Calu3 (cell line): Measurements from ENCODE around the gene CDHR4. TPM values are rescaled to one million over a fixed set of nuclear protein-coding genes. Genes with fewer than 3 reads are reported as not detected.

Experiments used
- BruUV-seq: library from RNA; stranded (reverse); fragments of 400-500 nt; replicated peaks from 2 replicates; lab custom pipeline; 2021; lab: Mats Ljungman, UMichigan
- CTCF ChIA-PET: fragments of 300-600 bp; sonication (Branson Sonifier 250); formaldehyde crosslinking; loops from one replicate; lab custom pipeline; 2022; ENCODE audit warnings: antibody characterized with exemption; lab: Charles Lee
- DNase-seq: peaks from one replicate; pipeline ENCODE4 v3.0.0; 2022
- H3K27ac Mint-ChIP-seq: one replicate; pipeline ENCODE4 v1.8.0; 2022; ENCODE audit warnings: mixed read lengths; ENCODE audit not compliant: unreplicated experiment
- H3K27me3 Mint-ChIP-seq: one replicate; pipeline ENCODE4 v1.8.0; 2022; ENCODE audit warnings: mixed read lengths; ENCODE audit not compliant: unreplicated experiment
- H3K36me3 Mint-ChIP-seq: one replicate; pipeline ENCODE4 v1.8.0; 2022; ENCODE audit warnings: mild to moderate bottlenecking, moderate library complexity, mixed read lengths; ENCODE audit not compliant: insufficient read depth, unreplicated experiment
- H3K4me1 Mint-ChIP-seq: one replicate; pipeline ENCODE4 v1.8.0; 2022; ENCODE audit warnings: mild to moderate bottlenecking, low read depth, mixed read lengths; ENCODE audit not compliant: unreplicated experiment
- H3K4me3 Mint-ChIP-seq: one replicate; pipeline ENCODE4 v1.8.0; 2022; ENCODE audit warnings: mild to moderate bottlenecking, low read depth, moderate library complexity, mixed read lengths; ENCODE audit not compliant: unreplicated experiment
- H3K9me3 Mint-ChIP-seq: one replicate; pipeline ENCODE4 v1.8.0; 2022; ENCODE audit warnings: low read depth, mixed read lengths; ENCODE audit not compliant: unreplicated experiment
- CTCF ChIP-seq: fragments of 200-600 bp; IDR thresholded peaks from one replicate; pipeline ENCODE4 v1.8.0; 2022; ENCODE audit warnings: antibody characterized with exemption; ENCODE audit not compliant: unreplicated experiment
- intact Hi-C: fragments of 100-400 bp; cut with micrococcal nuclease; formaldehyde crosslinking; loops from one replicate; pipeline ENCODE4 v1.10.0; 2022; ENCODE audit not compliant: unreplicated experiment
- total RNA-seq: library from RNA; stranded (reverse); gene quantifications from 2 replicates; pipeline ENCODE4 v1.2.3, GENCODE V29; 2022

Gene CDHR4
- total RNA-seq, 1 experiment from 2014 or later = not detected

GRCh38 chr3:49772703-49773102 lies 27.0 kb downstream of the CDHR4 start:
- TF ChIP-seq CTCF = no peak
- no peaks in the 10 kb centered on the region for H3K27me3 Mint-ChIP-seq
- H3K27ac Mint-ChIP-seq = no peak overlapping the region
- no peak for DNase-seq
- no peaks in the 10 kb centered on the region for H3K4me1 Mint-ChIP-seq
- CTCF ChIA-PET = interaction anchor here (0.6 kb wide), 1 partner anchor 1756 kb away, joined by 4 read pairs; the partner anchor contains the start of gene MAP4
- no peaks in the 10 kb centered on the region for H3K36me3 Mint-ChIP-seq
- no peaks in the 10 kb centered on the region for H3K9me3 Mint-ChIP-seq
- no TSS peak for BruUV-seq
- no peak overlapping the region for H3K4me3 Mint-ChIP-seq
- intact Hi-C loops = no loop called here

- H3K27me3 Mint-ChIP-seq = no peaks in the 10 kb centered on the region
- no peak overlapping the region for H3K4me3 Mint-ChIP-seq
- CTCF ChIA-PET = no interaction called here
- H3K4me1 Mint-ChIP-seq = no peaks in the 10 kb centered on the region
- BruUV-seq = no TSS peak
- no peak overlapping the region for H3K27ac Mint-ChIP-seq
- no peaks in the 10 kb centered on the region for H3K9me3 Mint-ChIP-seq
- no peaks in the 10 kb centered on the region for H3K36me3 Mint-ChIP-seq
- intact Hi-C loops = no loop called here
- no peak for DNase-seq
- TF ChIP-seq CTCF = no peak
Observed at GRCh38 chr3:49771340-49771938, 28.2 kb downstream of the CDHR4 start.

GRCh38 chr3:49769926-49770325 lies 29.7 kb downstream of the CDHR4 start:
- no peaks in the 10 kb centered on the region for H3K27me3 Mint-ChIP-seq
- no peak overlapping the region for H3K27ac Mint-ChIP-seq
- CTCF ChIA-PET = no interaction called here
- no peaks in the 10 kb centered on the region for H3K36me3 Mint-ChIP-seq
- no peak for DNase-seq
- no peak for TF ChIP-seq CTCF
- no peak overlapping the region for H3K4me3 Mint-ChIP-seq
- H3K9me3 Mint-ChIP-seq = no peaks in the 10 kb centered on the region
- intact Hi-C loops = no loop called here
- no TSS peak for BruUV-seq
- no peaks in the 10 kb centered on the region for H3K4me1 Mint-ChIP-seq

- no TSS peak for BruUV-seq
- CTCF ChIA-PET = no interaction called here
- Mint-ChIP-seq H3K4me1 (no peaks in the 10 kb centered on the region), H3K4me3 (no peak overlapping the region), H3K27me3 (no peaks in the 10 kb centered on the region), H3K27ac (no peak overlapping the region), H3K9me3 (no peaks in the 10 kb centered on the region), H3K36me3 (no peaks in the 10 kb centered on the region)
- DNase-seq = no peak
- intact Hi-C loops = no loop called here
- no peak for TF ChIP-seq CTCF
Observed at GRCh38 chr3:49769286-49769915, 30.3 kb downstream of the CDHR4 start.
